Urinary bladder (tissue), 4 donors: ENCODE measurements around the gene ISOC1. TPM values are rescaled to one million over a fixed set of nuclear protein-coding genes. Genes with fewer than 3 reads are reported as not detected.

Experiments
- DNase-seq: peaks from one replicate; pipeline ENCODE4 v3.0.0-alpha.2; 2015; ENCODE audit errors: extremely low spot score
- H3K27ac ChIP-seq: one replicate; pipeline ENCODE4 v1.5.1; 2013; ENCODE audit warnings: low read depth, mild to moderate bottlenecking, moderate library complexity
- H3K36me3 ChIP-seq: one replicate; pipeline ENCODE4 v1.6.1; 2013; ENCODE audit warnings: mild to moderate bottlenecking, moderate library complexity; ENCODE audit not compliant: insufficient read depth
- H3K4me1 ChIP-seq: one replicate; pipeline ENCODE4 v1.6.1; 2013; ENCODE audit warnings: mild to moderate bottlenecking, moderate library complexity; ENCODE audit not compliant: insufficient read depth
- H3K4me3 ChIP-seq: one replicate; pipeline ENCODE4 v1.5.1; 2013; ENCODE audit warnings: low read depth, low read length
- WGBS: extraction: QIAGEN DNeasy Blood & Tissue Kit; methylation state at CpG from one replicate; pipeline ENCODE4 v1.1.7; 2013; 5-methylcytosine and 5-hydroxymethylcytosine counted together
- polyA plus RNA-seq: library from polyadenylated mRNA; stranded (reverse); fragments of 200-250 nt; gene quantifications from one replicate; pipeline ENCODE4 v1.2.3, GENCODE V29; 2013
- total RNA-seq: library from RNA; depleted of rRNA; stranded (reverse); fragments of >200 nt; gene quantifications from one replicate; pipeline ENCODE4 v1.2.3, GENCODE V29; 2014
- donor health status: healthy with polysubstance abuse.
- donor health status: healthy.

ISOC1 gene
- total and polyA plus RNA-seq, 2 donors = 25.0 to 51.6 TPM

DNA sequence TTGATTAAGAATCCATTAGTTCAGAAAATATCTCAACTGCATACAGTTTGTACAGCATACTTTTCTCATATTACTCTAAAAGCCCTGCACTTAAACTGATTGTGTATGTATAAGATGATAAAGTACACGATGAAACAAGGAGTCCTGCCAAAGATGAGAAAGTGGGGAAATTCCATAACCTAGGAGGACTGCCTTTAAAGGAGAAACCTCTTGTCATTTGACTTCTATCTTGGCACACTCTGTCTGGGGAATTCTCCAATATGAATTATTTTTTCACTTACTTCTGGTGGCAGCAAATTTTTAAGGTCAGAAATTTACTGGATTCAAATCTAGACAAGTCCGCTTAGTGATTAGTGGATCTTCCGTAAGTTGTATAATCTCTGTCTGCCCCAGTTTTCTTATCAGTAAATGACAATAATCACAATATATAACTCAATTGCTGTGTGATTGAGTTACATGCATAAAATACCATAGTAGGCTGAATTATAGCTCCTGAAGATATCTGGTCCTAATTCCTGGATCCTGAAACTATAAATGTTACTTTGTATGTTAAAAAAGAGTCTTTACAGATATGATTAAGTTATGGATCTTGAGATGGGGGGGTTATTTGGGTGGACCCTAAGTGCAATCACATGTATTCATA is 17.0 kb upstream of the ISOC1 start:
- DNase-seq = no peak
- 54% methylated on average over 3 of the region's 3 CpGs for WGBS
- H3K4me1 ChIP-seq = no peaks in the 10 kb centered on the region
- H3K27ac ChIP-seq = no peak overlapping the region
- no peak overlapping the region for H3K4me3 ChIP-seq
- no peaks in the 10 kb centered on the region for H3K36me3 ChIP-seq

DNA sequence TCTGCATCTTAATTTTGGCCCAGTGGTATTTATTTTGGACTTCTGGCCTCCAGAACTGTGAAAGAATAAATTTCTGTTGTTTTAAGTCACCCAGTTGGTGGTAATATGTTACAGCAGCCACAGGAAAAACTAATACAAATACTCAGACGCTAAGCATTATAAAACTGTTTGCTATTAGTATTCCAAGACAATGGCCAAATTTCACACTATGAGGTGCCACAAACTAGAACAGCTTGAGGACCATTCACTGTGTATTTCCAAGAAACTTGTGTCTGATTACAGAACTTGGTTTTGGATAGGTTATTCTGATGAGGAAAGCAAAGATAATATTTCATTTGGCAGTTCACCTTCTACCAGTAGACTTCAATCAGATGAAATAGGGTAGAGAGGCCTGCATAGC is 16.3 kb upstream of the ISOC1 start:
- Histone ChIP-seq H3K4me3 (no peak overlapping the region), H3K36me3 (no peaks in the 10 kb centered on the region), H3K4me1 (no peaks in the 10 kb centered on the region), H3K27ac (no peak overlapping the region)
- no peak for DNase-seq
- WGBS = 56% methylated on average over 1 of the region's 1 CpG

DNA sequence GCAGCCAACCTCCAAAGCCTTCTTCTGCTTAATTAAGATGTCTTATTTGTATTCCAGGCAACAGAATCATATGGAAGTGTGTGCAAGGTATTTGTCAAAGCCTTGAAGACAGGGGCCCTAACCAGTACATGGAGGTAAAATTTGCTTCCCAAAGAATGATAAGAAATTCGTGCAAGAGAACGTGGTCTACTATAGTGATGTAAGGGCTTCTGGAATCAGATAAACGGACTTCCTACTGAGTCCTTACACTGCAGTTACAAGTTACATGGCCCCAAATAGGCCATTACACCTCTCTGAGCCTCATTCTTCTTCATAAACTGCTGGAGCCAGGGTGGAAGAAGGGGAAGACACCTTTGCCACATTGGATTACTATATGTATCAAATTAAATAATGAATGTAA is 15.9 kb upstream of the ISOC1 start:
- H3K4me3 ChIP-seq = no peak overlapping the region

DNA sequence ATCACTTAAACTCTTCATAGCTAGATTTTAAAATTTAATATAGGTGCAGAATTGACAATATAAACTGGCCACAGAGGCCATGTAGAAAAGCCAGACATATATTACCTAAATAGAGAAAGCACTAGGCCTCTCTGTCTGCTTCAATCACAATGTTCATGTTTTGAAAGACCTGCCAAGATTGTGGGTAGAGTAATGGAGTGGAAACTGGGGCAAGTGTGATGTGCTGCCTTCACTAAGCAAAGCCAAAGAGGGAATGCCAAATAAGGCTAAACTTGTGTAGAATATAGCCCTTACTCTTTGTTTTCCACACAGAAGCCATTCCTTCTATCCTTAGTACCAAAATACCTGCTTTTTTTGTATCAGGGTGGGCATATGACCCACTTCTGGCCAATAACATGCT is 15.1 kb upstream of the ISOC1 start:
- Histone ChIP-seq H3K4me1 (no peaks in the 10 kb centered on the region), H3K36me3 (no peaks in the 10 kb centered on the region), H3K4me3 (no peak overlapping the region), H3K27ac (no peak overlapping the region)
- no peak for DNase-seq

More for the DNA sequence above, 15.9 kb upstream of the ISOC1 start:
- 55% methylated on average over 3 of the region's 3 CpGs for WGBS
- H3K27ac ChIP-seq = no peak overlapping the region
- no peak for DNase-seq
- H3K4me1 ChIP-seq = no peaks in the 10 kb centered on the region
- no peaks in the 10 kb centered on the region for H3K36me3 ChIP-seq

DNA sequence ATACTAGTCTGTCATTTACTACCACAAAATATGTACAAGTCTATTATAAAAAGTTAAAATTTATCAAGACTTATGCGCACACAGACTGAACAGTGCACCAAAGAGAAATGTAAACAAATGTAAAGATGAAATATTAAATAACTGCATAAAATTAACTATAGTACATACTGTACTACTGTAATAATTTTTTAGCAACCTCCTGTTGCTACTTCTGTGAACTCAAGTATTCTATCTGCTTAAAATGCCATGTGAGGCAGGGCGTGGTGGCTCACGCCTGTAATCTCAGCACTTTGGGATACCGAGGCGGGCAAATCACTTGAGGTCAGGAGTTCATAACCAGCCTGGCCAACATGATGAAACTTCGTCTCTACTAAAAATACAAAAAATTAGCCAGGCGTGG is 13.8 kb upstream of the ISOC1 start:
- Histone ChIP-seq H3K4me3 (no peak overlapping the region), H3K27ac (no peak overlapping the region), H3K36me3 (no peaks in the 10 kb centered on the region), H3K4me1 (no peaks in the 10 kb centered on the region)
- no peak for DNase-seq
- 96% methylated on average over 7 of the region's 7 CpGs for WGBS

DNA sequence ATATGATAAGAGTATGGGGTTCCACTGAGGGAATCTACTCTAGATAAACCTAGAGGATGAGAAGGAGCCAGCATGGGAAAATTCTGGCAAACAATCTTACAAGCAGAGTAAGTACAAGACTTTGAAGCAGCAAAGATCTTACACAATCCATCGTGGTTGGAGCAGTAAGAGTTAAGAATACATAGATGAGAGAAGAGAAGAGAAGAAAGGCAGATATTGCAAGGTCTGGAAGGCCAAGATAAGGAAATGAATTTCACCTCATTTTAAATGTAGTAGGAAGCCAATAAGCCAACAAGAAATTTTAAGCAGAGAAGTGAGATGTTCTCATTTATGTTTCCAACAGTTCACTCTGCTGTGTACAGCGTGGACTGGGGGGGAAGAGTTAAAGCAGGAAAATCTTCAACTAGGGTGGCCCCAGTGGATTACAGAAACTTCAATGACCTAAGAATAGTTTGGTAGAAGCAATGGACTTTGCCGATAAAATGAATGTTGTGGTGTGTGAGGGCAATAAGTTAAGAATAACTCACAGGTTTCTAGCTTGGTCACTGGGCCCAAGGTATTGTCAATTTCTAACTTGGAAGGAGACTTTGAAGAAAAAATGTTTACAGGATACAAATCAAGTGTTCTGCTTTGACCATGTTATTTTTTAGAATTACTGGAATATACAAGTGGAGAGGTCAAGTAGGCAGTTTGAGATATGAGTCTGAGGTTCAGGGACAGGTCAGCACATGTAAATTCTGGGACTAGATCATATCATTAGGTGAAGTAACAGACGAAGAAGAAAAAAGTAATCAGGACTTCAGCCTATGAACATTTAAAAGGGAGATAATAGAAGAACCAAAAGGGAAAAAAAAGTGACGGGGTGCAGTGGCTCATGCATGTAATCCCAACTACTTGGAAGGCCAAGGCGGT is 12.1 kb upstream of the ISOC1 start:
- H3K4me1 ChIP-seq = no peaks in the 10 kb centered on the region
- no peaks in the 10 kb centered on the region for H3K36me3 ChIP-seq
- DNase-seq = no peak
- no peak overlapping the region for H3K27ac ChIP-seq
- H3K4me3 ChIP-seq = no peak overlapping the region
- 86% methylated on average over 6 of the region's 6 CpGs for WGBS

DNA sequence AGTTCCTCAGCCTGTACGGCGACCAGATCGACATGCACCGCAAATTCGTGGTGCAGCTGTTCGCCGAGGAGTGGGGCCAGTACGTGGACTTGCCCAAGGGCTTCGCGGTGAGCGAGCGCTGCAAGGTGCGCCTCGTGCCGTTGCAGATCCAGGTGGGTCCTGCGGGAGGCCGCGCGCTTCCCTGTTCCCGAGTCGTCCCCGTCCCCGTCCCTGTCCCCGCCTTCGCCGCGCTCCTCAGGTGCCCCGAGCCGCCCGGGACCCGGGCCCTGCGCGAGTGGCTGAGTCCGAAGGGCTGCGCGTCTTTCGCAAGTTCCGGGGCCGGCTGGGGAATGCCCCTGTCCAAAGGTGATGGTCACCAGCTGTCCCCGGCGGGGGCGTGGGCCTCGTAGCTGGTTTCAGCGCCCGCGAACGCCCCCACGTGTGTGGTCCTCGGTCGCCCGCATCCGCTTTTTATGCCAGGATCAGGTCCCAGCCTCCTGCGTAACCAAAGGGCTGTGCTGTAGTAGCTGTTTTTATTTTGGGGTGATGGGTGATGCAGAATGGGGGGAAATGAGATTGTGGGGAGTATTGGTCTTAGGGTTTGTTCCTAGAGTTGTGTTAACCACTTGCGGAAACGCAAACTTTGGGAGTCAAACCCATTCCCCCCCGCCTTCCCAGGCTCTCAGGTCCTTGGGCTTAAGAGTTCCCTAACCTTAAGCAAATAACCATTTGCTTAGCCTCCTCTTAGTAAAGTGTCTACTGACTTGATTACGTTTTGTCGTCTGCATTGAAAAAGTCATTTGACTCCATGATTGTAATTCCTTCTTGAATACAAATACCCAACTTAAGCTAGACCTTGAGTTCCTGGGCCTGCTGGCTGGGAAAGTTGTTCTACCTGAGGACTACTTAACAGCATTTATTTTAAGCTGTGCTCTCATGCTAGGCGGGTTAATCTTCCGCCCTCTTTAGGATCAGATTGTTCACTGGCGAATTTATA is 663 bp downstream of the ISOC1 start:
- no peaks in the 10 kb centered on the region for H3K36me3 ChIP-seq
- H3K4me1 ChIP-seq = peaks cover 3% of the 10 kb centered on the region
- WGBS = 3% methylated on average over 61 of the region's 61 CpGs
- no peak for DNase-seq
- H3K27ac ChIP-seq = peak overlapping the region; percentile 63
- peak overlapping the region; percentile 58 for H3K4me3 ChIP-seq

DNA sequence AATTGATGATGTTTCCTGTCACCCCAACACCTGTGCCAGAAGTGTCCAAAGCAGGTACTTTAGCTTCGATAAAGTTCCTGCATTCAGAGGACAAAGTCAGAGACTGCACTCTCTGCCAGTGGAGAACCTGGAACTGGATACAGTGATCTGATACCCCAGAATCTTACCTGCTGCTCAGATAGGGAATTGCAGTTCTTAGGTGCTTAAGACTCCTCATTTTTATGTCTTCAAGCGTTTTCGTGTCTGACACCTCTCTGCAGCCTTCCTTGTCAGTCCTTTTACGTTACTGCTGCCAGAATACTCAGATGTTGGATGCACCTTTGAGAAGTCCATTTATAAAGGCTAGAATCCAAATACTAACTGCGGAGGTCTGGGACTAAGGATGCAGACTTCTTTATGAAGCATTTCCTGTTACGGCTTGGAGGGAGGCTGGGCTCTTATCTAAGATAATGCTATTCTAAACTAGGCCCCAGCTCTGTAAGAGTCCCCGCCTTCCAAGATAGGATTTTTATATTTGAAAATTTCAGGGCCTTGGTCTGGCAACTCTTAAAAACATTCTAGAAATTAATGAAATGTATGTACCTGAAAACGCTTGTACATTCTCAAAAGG is 1.9 kb downstream of the ISOC1 start:
- WGBS = 45% methylated on average over 8 of the region's 8 CpGs
- Histone ChIP-seq H3K4me1 (peaks cover 3% of the 10 kb centered on the region), H3K36me3 (no peaks in the 10 kb centered on the region), H3K27ac (no peak overlapping the region), H3K4me3 (peak overlapping the region; percentile 8)
- no peak for DNase-seq

DNA sequence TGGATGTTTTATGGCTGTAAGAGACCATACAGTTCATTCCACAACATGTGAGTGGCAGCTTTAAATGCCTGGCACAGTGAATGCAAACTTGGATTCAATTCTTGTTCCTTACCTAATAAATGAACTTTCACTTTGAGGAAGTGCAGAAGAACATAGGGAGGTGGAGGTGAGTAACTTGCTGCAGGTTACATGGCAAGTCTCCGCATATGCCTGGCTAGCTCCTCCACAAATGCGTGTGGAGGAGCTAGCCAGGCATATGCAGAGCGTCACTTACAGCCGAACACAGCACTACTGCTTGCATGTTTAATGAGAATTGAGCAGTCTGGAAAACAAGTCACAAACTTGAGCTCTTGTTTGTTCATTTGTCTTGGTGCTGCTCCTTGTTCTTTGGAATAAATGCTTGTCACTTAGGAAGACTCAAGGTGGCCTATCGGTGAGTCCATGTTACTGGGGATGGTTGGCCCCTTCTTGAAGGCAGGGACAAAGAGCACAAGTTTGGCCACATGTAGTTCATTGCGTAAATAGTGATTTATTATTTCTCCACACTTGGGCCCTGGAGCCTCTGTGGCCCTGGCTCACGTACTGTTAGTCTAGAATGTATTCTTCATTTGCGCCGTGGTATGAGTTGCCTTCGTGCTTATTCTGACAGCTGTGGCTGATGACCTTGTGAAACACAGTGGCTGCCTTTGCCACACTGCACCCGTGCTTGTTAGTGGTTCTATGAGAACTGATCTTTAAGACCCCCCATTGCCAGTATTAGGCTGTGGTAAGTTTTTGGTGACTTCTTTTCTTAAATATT is 3.1 kb downstream of the ISOC1 start:
- no peak overlapping the region for H3K4me3 ChIP-seq
- no peak for DNase-seq
- no peaks in the 10 kb centered on the region for H3K36me3 ChIP-seq
- peaks cover 3% of the 10 kb centered on the region for H3K4me1 ChIP-seq
- no peak overlapping the region for H3K27ac ChIP-seq
- WGBS = 70% methylated on average over 11 of the region's 11 CpGs

DNA sequence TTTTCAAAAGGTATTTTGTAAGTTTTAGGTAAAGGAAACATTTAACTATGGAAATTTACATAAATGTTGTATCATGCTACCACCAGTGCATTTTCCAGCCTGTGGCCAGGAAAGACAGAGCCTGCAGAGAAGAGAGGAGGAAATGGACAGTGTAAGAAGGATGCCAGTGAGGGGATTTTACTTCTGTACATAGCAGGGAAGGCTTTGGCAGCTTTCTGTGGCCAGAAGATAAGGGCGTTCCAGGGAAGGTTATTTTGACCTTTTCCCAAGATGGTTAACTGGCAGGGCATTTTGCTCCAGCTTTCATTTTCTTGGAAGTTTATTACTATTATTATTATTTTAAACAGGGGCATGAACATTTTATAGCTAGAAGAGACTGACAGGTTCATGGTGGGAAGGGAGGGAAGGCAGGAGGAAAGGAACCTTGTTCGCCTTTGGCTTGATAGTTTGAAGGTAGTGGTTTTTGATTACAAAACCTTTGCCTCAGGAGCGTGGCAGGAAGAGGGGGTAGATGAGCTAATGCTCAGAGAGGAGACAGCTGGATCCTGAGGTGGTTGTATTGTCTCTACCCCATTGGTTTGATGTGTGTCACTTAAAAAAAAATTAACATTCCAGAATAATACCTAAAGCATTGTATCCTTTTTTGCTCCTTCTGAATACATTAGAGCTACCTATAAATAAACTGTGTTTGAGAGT is 4.1 kb downstream of the ISOC1 start:
- DNase-seq = no peak
- 30% methylated on average over 3 of the region's 3 CpGs for WGBS
- no peak overlapping the region for H3K27ac ChIP-seq
- no peaks in the 10 kb centered on the region for H3K36me3 ChIP-seq
- H3K4me1 ChIP-seq = peaks cover 3% of the 10 kb centered on the region
- no peak overlapping the region for H3K4me3 ChIP-seq

DNA sequence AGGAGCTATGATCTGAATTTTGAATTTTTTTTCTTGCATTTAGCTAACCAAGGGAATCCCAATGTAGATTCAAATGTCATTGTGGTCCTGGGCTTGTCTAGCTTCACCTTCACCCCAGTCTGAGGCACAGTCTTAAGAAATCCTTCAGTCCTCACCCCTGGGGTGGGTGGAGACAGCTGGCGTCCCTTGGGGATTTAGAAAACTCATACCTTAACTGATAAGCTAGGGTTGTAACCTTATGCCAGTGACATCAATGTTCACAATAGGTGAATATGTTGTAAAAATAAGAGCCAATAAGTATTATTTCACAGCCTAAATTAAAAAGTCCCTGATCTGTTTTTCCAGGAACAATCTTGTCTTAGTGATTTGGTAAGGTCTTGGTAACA is 4.6 kb downstream of the ISOC1 start:
- no peak for DNase-seq
- 0% methylated on average over 1 of the region's 1 CpG for WGBS
- no peaks in the 10 kb centered on the region for H3K36me3 ChIP-seq
- H3K4me3 ChIP-seq = no peak overlapping the region
- H3K27ac ChIP-seq = no peak overlapping the region
- peaks cover 3% of the 10 kb centered on the region for H3K4me1 ChIP-seq

DNA sequence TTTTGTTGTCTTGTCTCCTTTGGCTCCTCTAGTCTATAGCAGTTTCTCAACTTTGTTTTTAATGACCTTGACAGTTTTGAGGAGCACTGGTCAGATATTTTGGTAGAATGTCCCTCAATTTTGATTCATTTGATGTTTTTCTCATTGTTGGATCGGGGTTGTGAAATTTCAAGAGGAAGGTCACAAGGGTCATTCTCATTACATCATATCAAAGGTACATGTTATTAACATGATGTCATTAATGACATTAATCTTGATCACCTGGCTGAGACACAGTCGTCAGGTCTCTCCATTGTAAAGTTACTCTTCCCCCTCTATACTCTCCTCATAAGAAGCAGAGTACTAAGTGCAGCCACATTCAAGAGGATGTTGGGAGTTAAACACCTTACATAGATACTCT is 7.2 kb downstream of the ISOC1 start:
- H3K4me1 ChIP-seq = peaks cover 3% of the 10 kb centered on the region
- H3K4me3 ChIP-seq = no peak overlapping the region
- no peaks in the 10 kb centered on the region for H3K36me3 ChIP-seq
- H3K27ac ChIP-seq = no peak overlapping the region
- 87% methylated on average over 2 of the region's 2 CpGs for WGBS
- no peak for DNase-seq
